Stomach (tissue), 4 donors: ENCODE results near the gene MANSC1.
"Not testable (repeated sequence)": the region's sequence is repeated elsewhere in the genome, so short reads cannot be mapped to it uniquely, and the experiment has no call there.

Experiments used
- CTCF ChIP-seq, 7 experiments: fragments of 450-650 bp in 4 of 7; fragments of 200-600 bp in 3 of 7; sonication (generic) in 3 of 7; IDR thresholded peaks; one replicate each; pipeline ENCODE4 v1.5.1; 2016 to 2019; ENCODE audit warnings: antibody characterized with exemption in 7 of 7, control low read depth in 2 of 7, mild to moderate bottlenecking in 1 of 7
- POLR2A ChIP-seq, 4 donors: fragments of 450-650 bp; IDR thresholded peaks; one replicate each; pipeline ENCODE4 v1.6.1; 2016; ENCODE audit warnings: antibody characterized with exemption in 4 of 4, control low read depth in 2 of 4, mild to moderate bottlenecking in 1 of 4, moderate library complexity in 1 of 4

- TF ChIP-seq CTCF, POLR2A (IDR thresholded peaks at IDR 0.05): not testable (repeated sequence)
Observed at GRCh38 chr12:12310695-12311094, 39.3 kb downstream of the MANSC1 start.
